Pulmonary artery endothelial cell (primary cell): ENCODE measurements around the gene CELSR2. TPM values are rescaled to one million over a fixed set of nuclear protein-coding genes. Genes with fewer than 3 reads are reported as not detected.
A peak's percentile ranks its signal among the peaks of the same experiment; 100 is the strongest.
"Not testable (repeated sequence)": the region's sequence is repeated elsewhere in the genome, so short reads cannot be mapped to it uniquely, and the experiment has no call there.

Experiments used
- DNase-seq: peaks from one replicate; pipeline ENCODE4 v3.0.0-alpha.2; 2011; ENCODE audit warnings: low read depth, low spot score
- total RNA-seq: library from RNA; depleted of rRNA; stranded (reverse); fragments of >200 nt; gene quantifications from 2 replicates; pipeline ENCODE4 v1.2.3, GENCODE V29; 2014

Gene CELSR2
- total RNA-seq, 1 donor from 2014 or later: 1.3 TPM

- DNase-seq: no peak
Measured at GRCh38 chr1:109277434-109278204, 28.3 kb downstream of the CELSR2 start.

GRCh38 chr1:109279615-109280278 lies 30.4 kb downstream of the CELSR2 start:
- DNase-seq: no peak

GRCh38 chr1:109280862-109281261 lies 31.5 kb downstream of the CELSR2 start:
- DNase-seq: no peak

GRCh38 chr1:109281680-109282496 lies 32.5 kb downstream of the CELSR2 start:
- DNase-seq: no peak

GRCh38 chr1:109282497-109282951 lies 33.2 kb downstream of the CELSR2 start:
- no peak for DNase-seq

- peak; percentile 66 for DNase-seq
Measured at GRCh38 chr1:109282952-109283747, 33.8 kb downstream of the CELSR2 start, which contains the start of gene PSRC1. PSRC1 (minus strand) TSS chr1:109283145.

GRCh38 chr1:109283748-109284600 lies 34.6 kb downstream of the CELSR2 start:
- DNase-seq: no peak

GRCh38 chr1:109286762-109287161 lies 37.4 kb downstream of the CELSR2 start:
- DNase-seq: not testable (repeated sequence)

- no peak for DNase-seq
Measured at GRCh38 chr1:109290137-109290536, 40.8 kb downstream of the CELSR2 start.

GRCh38 chr1:109290998-109291397 lies 41.7 kb downstream of the CELSR2 start:
- no peak for DNase-seq

- DNase-seq: no peak
Measured at GRCh38 chr1:109292364-109292763, 43.0 kb downstream of the CELSR2 start.

- DNase-seq: no peak
Measured at GRCh38 chr1:109293026-109293425, 43.7 kb downstream of the CELSR2 start.

- DNase-seq: no peak
Measured at GRCh38 chr1:109294481-109294880, 45.1 kb downstream of the CELSR2 start.

- no peak for DNase-seq
Measured at GRCh38 chr1:109295712-109296415, 46.5 kb downstream of the CELSR2 start.

- DNase-seq: no peak
Measured at GRCh38 chr1:109296782-109297181, 47.4 kb downstream of the CELSR2 start.

- no peak for DNase-seq
Measured at GRCh38 chr1:109298666-109299557, 49.6 kb downstream of the CELSR2 start.

- DNase-seq: no peak
Measured at GRCh38 chr1:109299558-109300343, 50.4 kb downstream of the CELSR2 start.
